Testis (tissue), 3 donors: ENCODE results near the gene ASPHD1. TPM values are rescaled to one million over a fixed set of nuclear protein-coding genes. Genes with fewer than 3 reads are reported as not detected.

ENCODE experiments used
- DNase-seq: peaks from one replicate; pipeline ENCODE4 v3.0.0-alpha.2; 2019
- H3K27ac ChIP-seq, 2 donors: fragments of 200-600 bp; sonication (generic); one replicate each; pipeline ENCODE4 v1.5.1; 2019
- H3K27me3 ChIP-seq: fragments of 200-600 bp; sonication (generic); one replicate; pipeline ENCODE4 v1.5.1; 2019
- H3K36me3 ChIP-seq: fragments of 200-600 bp; sonication (generic); one replicate; pipeline ENCODE4 v1.5.1; 2017; ENCODE audit warnings: low read depth; ENCODE audit errors: missing control alignments
- H3K4me1 ChIP-seq: fragments of 200-600 bp; sonication (generic); one replicate; pipeline ENCODE4 v1.5.1; 2019
- H3K4me3 ChIP-seq, 2 donors: fragments of 200-600 bp; sonication (generic); one replicate each; pipeline ENCODE4 v1.5.1; 2017 to 2019
- H3K9me3 ChIP-seq: fragments of 200-600 bp; sonication (generic); one replicate; pipeline ENCODE4 v1.5.1; 2017
- POLR2A ChIP-seq: fragments of 450-650 bp; IDR thresholded peaks from one replicate; pipeline ENCODE4 v1.6.1; 2017; ENCODE audit warnings: antibody characterized with exemption, mild to moderate bottlenecking, moderate library complexity
- WGBS, 2 donors: methylation state at CpG; one replicate each; pipeline ENCODE4 v1.1.5; 2018; 5-methylcytosine and 5-hydroxymethylcytosine counted together
- intact Hi-C: fragments of 100-400 bp; cut with DNase I; formaldehyde crosslinking; loops from one replicate; pipeline ENCODE4 v1.15.1; 2023; ENCODE audit warnings: low total_unique reads
- polyA plus RNA-seq: library from polyadenylated mRNA; stranded (reverse); fragments of 350-450 nt; fragmentation: Illumina TruSeq; extraction: RNeasy Lipid Tissue Mini Kit (QIAGEN cat#74804); gene quantifications from one replicate; pipeline ENCODE4 v1.2.3, GENCODE V29; 2014; ENCODE audit warnings: low read depth, low replicate concordance; ENCODE audit not compliant: insufficient read depth
- total RNA-seq, 2 donors: library from RNA; depleted of rRNA; stranded (reverse); fragments of >200 nt; gene quantifications; one replicate each; pipeline ENCODE4 v1.2.3, GENCODE V29; 2016
- TF ChIP-seq, protein P1 (sequence below), 3 experiments: fragments of 450-650 bp in 2 of 3; fragments of 200-600 bp in 1 of 3; sonication (generic) in 1 of 3; IDR thresholded peaks; one replicate each; pipeline ENCODE4 v1.5.1; 2016 to 2019; ENCODE audit warnings: antibody characterized with exemption in 3 of 3, mild to moderate bottlenecking in 2 of 3, moderate library complexity in 1 of 3

ASPHD1 gene
- total and polyA plus RNA-seq, 3 donors from 2014 or later: 6.2 to 13.7 (median 11.1) TPM

DNA sequence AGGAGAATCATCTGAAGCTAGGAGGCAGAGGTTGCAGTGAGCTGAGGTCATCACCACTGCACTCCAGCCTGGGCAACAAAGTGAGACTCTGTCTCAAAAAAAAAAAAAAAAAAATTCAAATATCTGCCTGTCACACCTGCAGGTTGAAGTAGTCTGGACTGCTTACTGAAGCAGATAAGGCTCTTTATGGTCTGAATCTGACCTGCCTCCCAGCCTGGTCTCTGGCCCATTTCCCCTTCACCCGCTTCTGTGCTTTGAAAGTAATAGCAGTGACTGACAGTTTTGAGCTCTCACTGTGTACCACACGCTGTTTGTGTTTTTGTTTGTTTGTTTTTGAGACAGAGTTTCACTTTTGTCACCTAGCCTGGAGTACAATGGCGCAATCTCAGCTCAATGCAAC, 6.7 kb upstream of the ASPHD1 start:
- H3K27me3 ChIP-seq: no peaks in the 10 kb centered on the region
- DNase-seq: no peak
- 87 to 94% methylated on average over 3 of the region's 3 CpGs for WGBS, 2 donors
- no peaks in the 10 kb centered on the region for H3K4me1 ChIP-seq
- H3K27ac ChIP-seq: no peak overlapping the region
- no peak for TF ChIP-seq POLR2A
- TF ChIP-seq, protein P1, sequence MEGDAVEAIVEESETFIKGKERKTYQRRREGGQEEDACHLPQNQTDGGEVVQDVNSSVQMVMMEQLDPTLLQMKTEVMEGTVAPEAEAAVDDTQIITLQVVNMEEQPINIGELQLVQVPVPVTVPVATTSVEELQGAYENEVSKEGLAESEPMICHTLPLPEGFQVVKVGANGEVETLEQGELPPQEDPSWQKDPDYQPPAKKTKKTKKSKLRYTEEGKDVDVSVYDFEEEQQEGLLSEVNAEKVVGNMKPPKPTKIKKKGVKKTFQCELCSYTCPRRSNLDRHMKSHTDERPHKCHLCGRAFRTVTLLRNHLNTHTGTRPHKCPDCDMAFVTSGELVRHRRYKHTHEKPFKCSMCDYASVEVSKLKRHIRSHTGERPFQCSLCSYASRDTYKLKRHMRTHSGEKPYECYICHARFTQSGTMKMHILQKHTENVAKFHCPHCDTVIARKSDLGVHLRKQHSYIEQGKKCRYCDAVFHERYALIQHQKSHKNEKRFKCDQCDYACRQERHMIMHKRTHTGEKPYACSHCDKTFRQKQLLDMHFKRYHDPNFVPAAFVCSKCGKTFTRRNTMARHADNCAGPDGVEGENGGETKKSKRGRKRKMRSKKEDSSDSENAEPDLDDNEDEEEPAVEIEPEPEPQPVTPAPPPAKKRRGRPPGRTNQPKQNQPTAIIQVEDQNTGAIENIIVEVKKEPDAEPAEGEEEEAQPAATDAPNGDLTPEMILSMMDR (IDR thresholded peaks at IDR 0.05): no peak
- no peaks in the 10 kb centered on the region for H3K9me3 ChIP-seq
- intact Hi-C loops: no loop called here
- no peak overlapping the region for H3K4me3 ChIP-seq
- H3K36me3 ChIP-seq: no peaks in the 10 kb centered on the region

DNA sequence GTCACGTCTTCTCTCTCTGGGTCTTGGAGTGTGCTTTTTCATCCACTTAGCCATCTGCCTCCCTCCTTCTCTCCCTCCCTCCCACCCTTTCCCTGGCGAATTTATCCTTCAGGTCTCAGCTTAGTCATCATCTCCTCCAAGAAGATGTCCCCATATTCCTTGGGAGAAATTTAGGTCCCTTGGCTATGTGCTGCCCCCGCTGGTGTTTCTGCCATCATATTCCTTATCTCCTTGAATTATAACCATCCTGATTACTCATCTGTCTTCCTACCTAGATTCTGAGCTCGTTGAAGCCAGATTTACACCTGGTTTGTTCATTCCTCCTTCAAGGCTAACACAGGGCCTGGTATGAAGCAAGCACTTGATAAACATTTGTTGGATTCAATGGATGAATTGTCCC, 5.9 kb upstream of the ASPHD1 start:
- 65 to 76% methylated on average over 4 of the region's 4 CpGs for WGBS, 2 donors
- DNase-seq: no peak
- Histone ChIP-seq H3K27me3 (no peaks in the 10 kb centered on the region), H3K36me3 (no peaks in the 10 kb centered on the region), H3K4me1 (no peaks in the 10 kb centered on the region), H3K9me3 (no peaks in the 10 kb centered on the region), H3K27ac (no peak overlapping the region), H3K4me3 (no peak overlapping the region)
- intact Hi-C loops: no loop called here
- TF ChIP-seq, protein P1 (IDR thresholded peaks at IDR 0.05): no peak
- TF ChIP-seq POLR2A: no peak

DNA sequence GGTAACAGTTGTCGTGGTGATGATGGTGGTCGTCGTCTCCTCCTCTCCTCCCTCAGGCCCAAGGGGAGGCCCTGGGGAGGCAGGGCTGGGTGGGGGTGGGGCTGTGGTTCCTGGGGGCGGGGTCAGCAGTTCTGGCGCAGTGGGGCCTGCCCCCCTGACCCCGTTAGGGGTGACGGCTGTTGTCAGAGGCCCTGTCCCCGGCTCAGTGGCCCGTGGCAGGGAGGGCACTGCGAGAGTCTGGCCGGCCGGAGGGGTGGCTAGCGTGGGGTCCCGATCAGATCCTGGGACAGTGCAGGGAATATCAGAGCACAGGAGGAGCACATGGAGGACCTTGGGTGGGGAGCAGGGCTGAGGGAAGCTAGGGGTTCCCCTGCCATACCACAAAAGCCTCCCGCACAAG, 3.4 kb upstream of the ASPHD1 start:
- DNase-seq: no peak
- Histone ChIP-seq H3K27ac (no peak overlapping the region), H3K4me3 (no peak overlapping the region), H3K36me3 (no peaks in the 10 kb centered on the region), H3K9me3 (no peaks in the 10 kb centered on the region), H3K4me1 (no peaks in the 10 kb centered on the region), H3K27me3 (no peaks in the 10 kb centered on the region)
- intact Hi-C loops: no loop called here
- TF ChIP-seq, protein P1 (IDR thresholded peaks at IDR 0.05): no peak
- no peak for TF ChIP-seq POLR2A
- WGBS, 2 donors: 54 to 71% methylated on average over 12 to 14 of the region's 15 CpGs

DNA sequence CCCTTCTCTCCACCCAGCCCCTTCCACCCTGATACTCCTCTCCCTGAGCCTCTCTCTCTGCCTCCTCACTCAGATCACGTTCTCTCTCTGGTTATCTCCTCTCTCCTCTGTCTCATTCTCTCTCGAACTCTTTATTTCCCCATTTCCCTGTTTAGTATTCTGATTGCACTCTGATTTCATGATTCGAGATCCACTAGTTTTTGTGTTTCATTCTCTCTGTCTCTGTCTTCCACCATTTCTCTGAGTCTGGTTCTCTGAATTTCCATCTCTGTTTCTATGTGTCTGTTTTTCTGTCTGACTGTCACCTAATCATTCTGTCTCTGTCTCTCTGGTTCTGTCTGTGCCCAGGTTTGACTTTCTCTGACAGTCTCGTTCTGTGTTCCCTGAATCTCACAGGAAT, 3.0 kb upstream of the ASPHD1 start:
- H3K36me3 ChIP-seq: no peaks in the 10 kb centered on the region
- H3K4me3 ChIP-seq: no peak overlapping the region
- no peaks in the 10 kb centered on the region for H3K27me3 ChIP-seq
- 51 to 53% methylated on average over 4 of the region's 4 CpGs for WGBS, 2 donors
- no peak overlapping the region for H3K27ac ChIP-seq
- DNase-seq: no peak
- no peaks in the 10 kb centered on the region for H3K4me1 ChIP-seq
- H3K9me3 ChIP-seq: no peaks in the 10 kb centered on the region
- intact Hi-C loops: no loop called here
- TF ChIP-seq, protein P1 (IDR thresholded peaks at IDR 0.05): no peak
- TF ChIP-seq POLR2A: no peak

DNA sequence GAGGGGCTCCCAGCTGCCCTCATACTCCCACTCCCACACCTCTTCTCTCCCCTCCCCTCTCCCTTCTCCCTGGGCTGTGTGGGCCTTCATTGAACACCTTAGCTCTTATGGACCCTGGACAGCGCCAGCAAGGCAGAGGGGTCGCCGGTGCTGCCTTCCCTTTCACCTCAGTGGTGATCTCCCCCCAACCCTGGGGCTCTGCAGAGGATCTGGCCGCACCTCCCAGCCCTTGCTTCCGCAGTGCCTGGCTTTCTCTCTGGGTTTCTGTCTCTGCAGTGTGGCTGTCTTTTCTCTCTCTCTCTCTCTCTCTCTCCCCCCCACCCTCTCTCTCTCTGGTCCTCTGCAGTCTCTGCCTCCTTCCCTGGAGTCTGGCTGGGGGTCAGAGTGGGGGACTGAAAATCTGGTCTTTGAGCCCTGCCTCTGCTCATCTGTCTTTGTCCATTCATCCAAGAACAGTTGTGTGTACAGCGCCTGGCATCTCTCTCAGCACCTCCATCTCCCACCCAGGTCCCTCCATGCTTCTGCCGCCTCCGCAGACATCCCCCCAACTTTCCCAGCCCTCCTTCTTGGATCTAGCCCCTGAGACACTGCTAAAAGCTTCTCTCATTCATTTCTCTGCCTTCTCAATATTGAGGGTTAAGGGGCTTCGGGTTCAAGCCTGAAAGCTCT, 2.0 kb upstream of the ASPHD1 start:
- WGBS, 2 donors: 22 to 28% methylated on average over 9 of the region's 9 CpGs
- Histone ChIP-seq H3K4me3 (no peak overlapping the region), H3K36me3 (no peaks in the 10 kb centered on the region), H3K27ac (no peak overlapping the region), H3K9me3 (no peaks in the 10 kb centered on the region), H3K4me1 (no peaks in the 10 kb centered on the region), H3K27me3 (no peaks in the 10 kb centered on the region)
- TF ChIP-seq POLR2A: no peak
- TF ChIP-seq, protein P1 (IDR thresholded peaks at IDR 0.05): no peak
- intact Hi-C loops: no loop called here
- no peak for DNase-seq
